ENCODE measurements around the gene HAPLN1.
A peak's percentile ranks its signal among the peaks of the same experiment; 100 is the strongest.

The HAPLN1 gene

GRCh38 chr5:83641946-83642345, 78.7 kb downstream of the HAPLN1 start:
- no peak for DNase-seq (ENCODE audit: low read depth, low spot score)

- DNase-seq (ENCODE audit: low read depth, low spot score), result no peak
Measured at GRCh38 chr5:83639911-83640310, 80.7 kb downstream of the HAPLN1 start.

- DNase-seq (ENCODE audit: low read depth, low spot score), result no peak
Measured at GRCh38 chr5:83636156-83636555, 84.5 kb downstream of the HAPLN1 start.

GRCh38 chr5:83633285-83633684, 87.4 kb downstream of the HAPLN1 start:
- DNase-seq (ENCODE audit: low read depth, low spot score), result no peak

- no peak for DNase-seq (ENCODE audit: low read depth, low spot score)
Measured at GRCh38 chr5:83632874-83633273, 87.8 kb downstream of the HAPLN1 start.

- DNase-seq (ENCODE audit: low read depth, low spot score), result no peak
Measured at GRCh38 chr5:83628360-83628759, 92.3 kb downstream of the HAPLN1 start.

GRCh38 chr5:83614841-83615240, 105.8 kb downstream of the HAPLN1 start:
- DNase-seq (ENCODE audit: low read depth, low spot score), result no peak

GRCh38 chr5:83608122-83608521, 112.5 kb downstream of the HAPLN1 start:
- peak; percentile 23 for DNase-seq (ENCODE audit: low read depth, low spot score)

- DNase-seq (ENCODE audit: low read depth, low spot score), result no peak
Measured at GRCh38 chr5:83595217-83595616, 125.4 kb downstream of the HAPLN1 start.

- DNase-seq (ENCODE audit: low read depth, low spot score), result no peak
Measured at GRCh38 chr5:83590966-83591365, 129.7 kb downstream of the HAPLN1 start.

- no peak for DNase-seq (ENCODE audit: low read depth, low spot score)
Measured at GRCh38 chr5:83589786-83590185, 130.9 kb downstream of the HAPLN1 start.

All from iPS DF 19.7 (cell line).